ENCODE data around the gene DOCK4.

DOCK4 gene

DNA sequence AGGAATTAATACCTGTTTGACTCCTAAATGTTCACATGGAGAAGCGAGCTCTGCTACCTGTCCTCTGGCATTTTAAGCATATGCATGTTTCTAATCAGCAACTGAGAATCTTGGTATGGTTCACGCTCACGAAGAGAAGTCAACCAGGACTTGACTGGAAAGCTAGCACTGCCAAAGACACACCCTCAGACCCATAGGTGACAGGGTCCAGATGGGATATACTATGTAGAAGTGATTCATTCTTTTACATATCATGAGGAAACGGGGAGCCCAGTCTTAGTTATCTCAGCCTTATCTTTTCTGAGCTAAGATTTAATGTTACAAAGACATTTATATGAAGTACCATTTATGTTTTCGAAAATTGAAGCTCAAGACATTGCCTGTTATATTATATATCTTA, 313.0 kb downstream of the DOCK4 start:
- H3K4me2 ChIP-seq: no peak overlapping the region
- no peaks in the 10 kb centered on the region for H3K27me3 ChIP-seq (ENCODE audit: insufficient read depth, low read depth)
- H3K79me2 ChIP-seq (ENCODE audit: insufficient read depth, low read depth): no peaks in the 10 kb centered on the region
- no peaks in the 10 kb centered on the region for H4K20me1 ChIP-seq (ENCODE audit: insufficient read depth)
- no peaks in the 10 kb centered on the region for H3K36me3 ChIP-seq (ENCODE audit: insufficient read depth)
- H3K27ac ChIP-seq: no peak overlapping the region
- H2AFZ ChIP-seq (ENCODE audit: low read depth): no peak overlapping the region
- no peak overlapping the region for H3K4me3 ChIP-seq (IDR thresholded peaks at IDR 0.05; ENCODE audit: insufficient read depth, low read depth, low read length)
- H3K9ac ChIP-seq: no peak overlapping the region
- H3K4me1 ChIP-seq (ENCODE audit: low read depth, poor library complexity, severe bottlenecking): no peaks in the 10 kb centered on the region
- TF ChIP-seq, protein P1, sequence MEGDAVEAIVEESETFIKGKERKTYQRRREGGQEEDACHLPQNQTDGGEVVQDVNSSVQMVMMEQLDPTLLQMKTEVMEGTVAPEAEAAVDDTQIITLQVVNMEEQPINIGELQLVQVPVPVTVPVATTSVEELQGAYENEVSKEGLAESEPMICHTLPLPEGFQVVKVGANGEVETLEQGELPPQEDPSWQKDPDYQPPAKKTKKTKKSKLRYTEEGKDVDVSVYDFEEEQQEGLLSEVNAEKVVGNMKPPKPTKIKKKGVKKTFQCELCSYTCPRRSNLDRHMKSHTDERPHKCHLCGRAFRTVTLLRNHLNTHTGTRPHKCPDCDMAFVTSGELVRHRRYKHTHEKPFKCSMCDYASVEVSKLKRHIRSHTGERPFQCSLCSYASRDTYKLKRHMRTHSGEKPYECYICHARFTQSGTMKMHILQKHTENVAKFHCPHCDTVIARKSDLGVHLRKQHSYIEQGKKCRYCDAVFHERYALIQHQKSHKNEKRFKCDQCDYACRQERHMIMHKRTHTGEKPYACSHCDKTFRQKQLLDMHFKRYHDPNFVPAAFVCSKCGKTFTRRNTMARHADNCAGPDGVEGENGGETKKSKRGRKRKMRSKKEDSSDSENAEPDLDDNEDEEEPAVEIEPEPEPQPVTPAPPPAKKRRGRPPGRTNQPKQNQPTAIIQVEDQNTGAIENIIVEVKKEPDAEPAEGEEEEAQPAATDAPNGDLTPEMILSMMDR (conservative IDR thresholded peaks at IDR 0.05; ENCODE audit: low read depth, low read length): no peak

DNA sequence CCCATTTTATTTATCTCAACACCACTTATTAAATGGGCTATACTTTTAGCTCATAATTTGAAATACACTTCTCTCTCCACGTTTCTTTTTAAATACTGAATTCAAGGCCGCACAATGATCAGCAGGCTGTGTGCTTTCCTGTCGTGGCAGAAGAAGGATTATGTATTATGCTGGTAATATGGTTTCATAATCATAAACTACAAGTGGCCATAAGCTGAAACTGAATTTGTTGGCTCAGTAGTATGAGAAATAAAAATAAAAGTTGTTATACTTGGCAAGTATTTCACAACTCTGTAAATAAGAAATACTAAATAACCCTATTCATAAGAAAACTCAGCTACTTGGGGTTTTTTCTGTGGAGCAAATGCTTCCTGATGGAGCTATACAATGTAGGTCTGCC, 313.6 kb downstream of the DOCK4 start:
- Histone ChIP-seq H3K79me2 (ENCODE audit: insufficient read depth, low read depth) (no peaks in the 10 kb centered on the region), H3K27ac (no peak overlapping the region), H2AFZ (ENCODE audit: low read depth) (no peak overlapping the region), H3K27me3 (ENCODE audit: insufficient read depth, low read depth) (no peaks in the 10 kb centered on the region), H3K36me3 (ENCODE audit: insufficient read depth) (no peaks in the 10 kb centered on the region), H3K4me3 (IDR thresholded peaks at IDR 0.05; ENCODE audit: insufficient read depth, low read depth, low read length) (no peak overlapping the region), H4K20me1 (ENCODE audit: insufficient read depth) (no peaks in the 10 kb centered on the region), H3K4me2 (no peak overlapping the region), H3K9ac (no peak overlapping the region), H3K4me1 (ENCODE audit: low read depth, poor library complexity, severe bottlenecking) (no peaks in the 10 kb centered on the region)
- TF ChIP-seq, protein P1 (conservative IDR thresholded peaks at IDR 0.05; ENCODE audit: low read depth, low read length): no peak

DNA sequence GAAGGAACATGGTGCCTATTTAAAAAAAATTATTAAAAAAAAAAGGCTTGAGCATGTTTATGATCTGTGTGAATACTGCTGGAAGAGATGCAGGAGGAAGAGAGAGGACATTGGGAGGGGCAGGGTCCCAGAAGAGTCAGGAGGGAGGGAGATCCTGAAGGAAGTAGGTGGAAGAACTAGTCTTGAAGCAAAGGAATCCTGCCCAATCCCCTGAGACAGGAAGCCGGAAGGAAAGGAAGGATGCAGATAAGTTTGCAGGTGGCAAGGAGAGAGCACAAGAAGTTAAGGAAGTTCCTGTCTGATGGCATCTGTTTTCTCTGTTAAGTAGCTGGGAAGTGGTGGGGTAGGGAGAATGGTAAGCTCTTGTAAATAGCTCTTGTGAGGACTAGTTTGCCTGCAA, 318.5 kb downstream of the DOCK4 start:
- TF ChIP-seq, protein P1 (conservative IDR thresholded peaks at IDR 0.05; ENCODE audit: low read depth, low read length): no peak
- Histone ChIP-seq H2AFZ (ENCODE audit: low read depth) (no peak overlapping the region), H4K20me1 (ENCODE audit: insufficient read depth) (no peaks in the 10 kb centered on the region), H3K4me1 (ENCODE audit: low read depth, poor library complexity, severe bottlenecking) (no peaks in the 10 kb centered on the region), H3K79me2 (ENCODE audit: insufficient read depth, low read depth) (no peaks in the 10 kb centered on the region), H3K4me3 (IDR thresholded peaks at IDR 0.05; ENCODE audit: insufficient read depth, low read depth, low read length) (no peak overlapping the region), H3K4me2 (no peak overlapping the region), H3K27me3 (ENCODE audit: insufficient read depth, low read depth) (no peaks in the 10 kb centered on the region), H3K9ac (no peak overlapping the region), H3K36me3 (ENCODE audit: insufficient read depth) (no peaks in the 10 kb centered on the region), H3K27ac (no peak overlapping the region)

DNA sequence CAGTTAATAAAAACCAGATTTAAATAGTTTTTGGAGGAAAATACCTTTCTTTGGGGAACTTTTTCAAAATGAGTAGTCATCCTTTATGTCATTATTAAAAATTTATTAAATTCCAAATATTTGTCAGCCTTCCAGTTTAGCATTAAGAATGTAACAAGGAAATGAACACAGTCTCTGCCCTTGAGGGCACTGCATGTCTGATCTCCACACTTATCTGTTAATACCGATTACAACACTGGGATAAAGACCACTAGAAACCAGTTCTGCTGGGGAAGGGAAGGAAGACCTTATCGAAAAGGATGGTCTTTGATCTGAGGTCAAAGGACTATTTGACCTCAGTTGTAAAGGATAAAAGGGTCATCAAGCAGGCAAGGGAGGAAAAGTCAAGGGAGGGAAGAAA, 320.0 kb downstream of the DOCK4 start:
- no peaks in the 10 kb centered on the region for H3K4me1 ChIP-seq (ENCODE audit: low read depth, poor library complexity, severe bottlenecking)
- H3K79me2 ChIP-seq (ENCODE audit: insufficient read depth, low read depth): no peaks in the 10 kb centered on the region
- H2AFZ ChIP-seq (ENCODE audit: low read depth): no peak overlapping the region
- no peak overlapping the region for H3K9ac ChIP-seq
- H3K27me3 ChIP-seq (ENCODE audit: insufficient read depth, low read depth): no peaks in the 10 kb centered on the region
- H3K27ac ChIP-seq: no peak overlapping the region
- H3K36me3 ChIP-seq (ENCODE audit: insufficient read depth): no peaks in the 10 kb centered on the region
- H3K4me2 ChIP-seq: no peak overlapping the region
- H4K20me1 ChIP-seq (ENCODE audit: insufficient read depth): no peaks in the 10 kb centered on the region
- TF ChIP-seq, protein P1 (conservative IDR thresholded peaks at IDR 0.05; ENCODE audit: low read depth, low read length): no peak
- no peak overlapping the region for H3K4me3 ChIP-seq (IDR thresholded peaks at IDR 0.05; ENCODE audit: insufficient read depth, low read depth, low read length)

- TF ChIP-seq, protein P1 (conservative IDR thresholded peaks at IDR 0.05; ENCODE audit: low read depth, low read length): no peak
- H3K4me2 ChIP-seq: no peak overlapping the region
- no peaks in the 10 kb centered on the region for H4K20me1 ChIP-seq (ENCODE audit: insufficient read depth)
- H3K27me3 ChIP-seq (ENCODE audit: insufficient read depth, low read depth): no peaks in the 10 kb centered on the region
- H3K27ac ChIP-seq: no peak overlapping the region
- no peak overlapping the region for H2AFZ ChIP-seq (ENCODE audit: low read depth)
- no peak overlapping the region for H3K9ac ChIP-seq
- no peaks in the 10 kb centered on the region for H3K36me3 ChIP-seq (ENCODE audit: insufficient read depth)
- H3K79me2 ChIP-seq (ENCODE audit: insufficient read depth, low read depth): no peaks in the 10 kb centered on the region
- H3K4me3 ChIP-seq (IDR thresholded peaks at IDR 0.05; ENCODE audit: insufficient read depth, low read depth, low read length): no peak overlapping the region
- H3K4me1 ChIP-seq (ENCODE audit: low read depth, poor library complexity, severe bottlenecking): no peaks in the 10 kb centered on the region
Measured at GRCh38 chr7:111883241-111883640, 323.0 kb downstream of the DOCK4 start.

Measured in KMS-11 (cell line).